Measurements from ENCODE around the gene FBXO31. TPM values are rescaled to one million over a fixed set of nuclear protein-coding genes. Genes with fewer than 3 reads are reported as not detected.

Gene FBXO31
- total and polyA plus RNA-seq, 2 of the 8 experiments (the other 6 are each of a cell fraction or from before 2014, with no cell fraction given) = 8.3 to 21.6 TPM

- TF ChIP-seq TAF7 (optimal IDR thresholded peaks at IDR 0.05; ENCODE audit: borderline replicate concordance, low read depth, low read length) = no peak
- no peak for TF ChIP-seq YY1 (IDR thresholded peaks at IDR 0.05; ENCODE audit: low read depth, low read length)
- TF ChIP-seq E2F6 (IDR thresholded peaks at IDR 0.05) = no peak
- no peak for TF ChIP-seq PHF8 (conservative IDR thresholded peaks at IDR 0.05; ENCODE audit: low read depth, low read length)
- no peak for TF ChIP-seq RFX5 (IDR thresholded peaks at IDR 0.05; ENCODE audit: borderline replicate concordance, low read depth, low read length)
- TF ChIP-seq ZNF274 (IDR thresholded peaks at IDR 0.05; ENCODE audit: borderline replicate concordance, extremely low read depth, low read length) = no peak
Measured at GRCh38 chr16:87324411-87325275, 58.9 kb downstream of the FBXO31 start (continued).

All from H1 (cell line).